GDM1 (cell line): ENCODE measurements around the gene TMEM201.
A peak's percentile ranks its signal among the peaks of the same experiment; 100 is the strongest.
"Not testable (repeated sequence)": the region's sequence is repeated elsewhere in the genome, so short reads cannot be mapped to it uniquely, and the experiment has no call there.

Experiments used
- DNase-seq: peaks from one replicate; lab custom pipeline; 2025; lab: John Stamatoyannopoulos, UW

The TMEM201 gene, protein sequence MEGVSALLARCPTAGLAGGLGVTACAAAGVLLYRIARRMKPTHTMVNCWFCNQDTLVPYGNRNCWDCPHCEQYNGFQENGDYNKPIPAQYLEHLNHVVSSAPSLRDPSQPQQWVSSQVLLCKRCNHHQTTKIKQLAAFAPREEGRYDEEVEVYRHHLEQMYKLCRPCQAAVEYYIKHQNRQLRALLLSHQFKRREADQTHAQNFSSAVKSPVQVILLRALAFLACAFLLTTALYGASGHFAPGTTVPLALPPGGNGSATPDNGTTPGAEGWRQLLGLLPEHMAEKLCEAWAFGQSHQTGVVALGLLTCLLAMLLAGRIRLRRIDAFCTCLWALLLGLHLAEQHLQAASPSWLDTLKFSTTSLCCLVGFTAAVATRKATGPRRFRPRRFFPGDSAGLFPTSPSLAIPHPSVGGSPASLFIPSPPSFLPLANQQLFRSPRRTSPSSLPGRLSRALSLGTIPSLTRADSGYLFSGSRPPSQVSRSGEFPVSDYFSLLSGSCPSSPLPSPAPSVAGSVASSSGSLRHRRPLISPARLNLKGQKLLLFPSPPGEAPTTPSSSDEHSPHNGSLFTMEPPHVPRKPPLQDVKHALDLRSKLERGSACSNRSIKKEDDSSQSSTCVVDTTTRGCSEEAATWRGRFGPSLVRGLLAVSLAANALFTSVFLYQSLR

DNA sequence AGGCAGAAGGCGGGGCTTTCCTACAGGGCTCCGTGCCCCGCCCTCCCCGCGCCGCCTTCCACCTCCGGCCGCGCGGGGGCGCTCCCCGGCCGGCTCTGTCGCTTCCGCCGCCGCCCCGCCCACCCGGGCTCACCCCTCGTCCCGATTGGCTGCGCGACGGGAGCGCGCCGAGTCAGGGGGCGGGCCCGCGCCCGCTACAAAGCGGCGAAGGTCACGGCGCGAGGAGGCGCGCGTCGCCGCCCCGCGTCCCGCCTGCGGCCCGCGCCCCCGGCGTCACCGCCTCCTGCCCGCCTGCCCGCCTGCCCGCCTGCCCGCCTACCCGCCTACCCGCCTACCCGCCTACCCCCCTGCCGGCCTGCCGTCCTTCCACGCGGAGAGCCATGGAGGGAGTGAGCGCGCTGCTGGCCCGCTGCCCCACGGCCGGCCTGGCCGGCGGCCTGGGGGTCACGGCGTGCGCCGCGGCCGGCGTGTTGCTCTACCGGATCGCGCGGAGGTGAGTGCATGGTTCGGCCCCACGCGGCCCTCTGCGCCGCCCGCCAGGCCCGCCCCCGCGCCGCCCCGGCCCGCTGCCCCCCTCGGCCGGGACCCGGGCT lies at the start of gene TMEM201:
Gene TMEM201, plus strand, starts transcription at position 361 of the 593 bp plus-strand sequence. Its CDS starts 20 bp downstream, at position 381.
- DNase-seq, result peak; percentile 92

DNA sequence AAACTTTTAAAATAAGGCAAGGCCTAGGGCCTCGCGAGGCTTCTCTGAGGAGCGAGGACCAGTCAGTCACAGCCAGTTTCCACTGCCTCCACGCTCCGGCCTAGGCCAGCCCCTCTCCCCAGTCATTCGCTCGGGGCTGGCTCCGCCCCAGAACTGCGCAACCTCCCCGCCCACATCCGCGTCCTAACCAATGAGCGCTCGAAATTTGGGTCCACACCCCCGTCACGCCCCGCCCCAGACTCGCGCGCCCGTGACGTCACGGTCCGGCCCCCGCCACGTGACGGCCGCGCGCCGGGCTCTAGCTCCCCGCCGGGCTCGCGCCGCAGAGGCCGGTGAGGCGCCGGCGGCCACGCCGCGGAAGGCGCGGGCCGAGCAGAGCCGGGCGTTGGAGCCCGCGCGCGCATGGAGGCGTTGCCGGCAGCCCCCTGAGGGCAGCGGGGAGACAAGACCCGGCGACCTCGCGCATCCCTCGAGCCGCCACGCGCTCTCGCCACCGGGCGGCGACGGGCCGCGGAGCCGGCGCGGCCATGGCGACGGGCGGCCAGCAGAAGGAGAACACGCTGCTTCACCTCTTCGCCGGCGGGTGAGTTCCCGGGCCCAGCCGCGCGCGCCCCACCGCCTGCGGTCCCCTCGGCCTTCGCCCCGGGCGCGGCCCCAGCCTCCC lies 49.4 kb upstream of the TMEM201 start, which contains the start of gene SLC25A33:
Gene SLC25A33, plus strand, starts transcription at position 301 of the 664 bp plus-strand sequence. Its CDS starts 227 bp downstream, at position 528.
- DNase-seq, result peak; percentile 96

DNA sequence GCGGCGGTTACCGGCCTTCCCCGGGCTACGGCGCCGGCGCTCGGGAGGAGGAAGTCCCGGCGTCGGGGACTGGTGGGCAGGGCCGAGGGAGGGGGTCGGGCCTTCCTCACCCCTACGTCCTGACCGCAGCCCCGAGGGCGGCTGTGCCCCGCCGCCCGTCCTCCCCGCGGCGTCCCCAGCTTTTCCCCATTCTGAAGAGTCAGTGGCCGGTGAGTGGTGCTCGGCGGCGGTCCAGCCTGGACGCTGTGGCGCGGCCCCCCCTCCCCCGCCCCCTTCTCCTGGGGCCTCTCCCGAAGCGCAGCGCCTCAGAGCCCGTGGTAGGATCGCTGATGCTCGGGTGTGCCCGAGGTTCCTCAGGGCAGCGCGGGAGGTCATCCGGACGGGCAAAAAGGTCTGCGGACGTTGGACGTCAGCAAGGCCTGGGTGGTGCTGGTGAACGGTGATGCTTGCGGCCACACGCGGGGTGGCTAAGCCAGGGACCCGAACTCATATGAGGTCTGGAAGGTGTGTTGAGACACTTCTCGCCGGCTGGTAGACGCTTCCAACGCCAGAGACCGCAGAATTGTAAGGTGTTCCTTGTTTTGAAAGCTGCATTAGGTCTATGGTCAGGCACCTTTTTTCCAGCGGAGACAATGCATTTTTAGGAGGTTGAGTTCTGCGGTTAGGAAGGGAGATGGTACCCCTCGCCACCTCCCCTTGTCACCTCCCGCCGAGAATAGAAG lies 48.7 kb upstream of the TMEM201 start:
- DNase-seq, result peak; percentile 48

DNA sequence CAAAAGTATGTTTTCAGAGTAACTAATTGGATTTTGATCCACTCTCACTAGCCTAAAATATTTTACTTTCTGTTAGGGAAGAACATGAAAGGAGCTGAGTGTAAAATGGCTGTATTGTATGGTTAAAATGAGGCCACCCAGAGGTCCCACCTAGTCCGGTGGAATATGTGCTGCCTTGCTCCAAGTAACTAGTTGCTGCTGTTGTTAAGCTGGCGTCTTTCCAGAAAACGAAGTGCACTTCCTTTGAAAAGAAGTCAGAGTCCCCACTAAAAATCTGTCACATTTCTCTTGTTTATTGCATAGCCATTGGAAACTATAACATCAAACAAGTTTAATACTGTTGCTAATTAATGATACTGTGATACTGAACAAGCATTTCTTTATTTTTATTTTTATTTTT lies 46.3 kb upstream of the TMEM201 start:
- no peak for DNase-seq

- DNase-seq, result no peak
Measured at GRCh38 chr1:9544926-9545325, 43.8 kb upstream of the TMEM201 start.

- DNase-seq, result no peak
Measured at GRCh38 chr1:9549955-9550546, 38.7 kb upstream of the TMEM201 start.

- DNase-seq, result no peak
Measured at GRCh38 chr1:9551984-9552383, 36.7 kb upstream of the TMEM201 start.

DNA sequence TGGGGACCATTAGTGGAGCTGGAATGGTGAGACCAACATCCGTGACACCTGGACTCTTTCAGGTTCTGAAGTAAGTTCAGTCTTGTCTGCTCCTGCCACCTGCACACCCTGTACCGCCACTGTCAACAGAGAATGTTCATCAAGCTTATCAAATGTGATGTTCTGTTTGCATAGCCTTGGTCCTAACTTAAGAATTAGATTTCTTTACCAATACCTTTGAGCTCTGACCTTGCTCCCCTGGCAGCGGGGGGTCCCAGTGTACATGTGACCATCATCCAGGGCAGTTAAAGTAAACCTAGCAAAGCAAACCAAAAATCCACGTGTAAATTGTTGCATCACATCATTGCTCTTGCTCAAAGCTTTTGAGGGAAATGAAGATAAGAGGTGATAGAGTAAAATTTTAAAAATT lies 35.0 kb upstream of the TMEM201 start:
- DNase-seq, result no peak

DNA sequence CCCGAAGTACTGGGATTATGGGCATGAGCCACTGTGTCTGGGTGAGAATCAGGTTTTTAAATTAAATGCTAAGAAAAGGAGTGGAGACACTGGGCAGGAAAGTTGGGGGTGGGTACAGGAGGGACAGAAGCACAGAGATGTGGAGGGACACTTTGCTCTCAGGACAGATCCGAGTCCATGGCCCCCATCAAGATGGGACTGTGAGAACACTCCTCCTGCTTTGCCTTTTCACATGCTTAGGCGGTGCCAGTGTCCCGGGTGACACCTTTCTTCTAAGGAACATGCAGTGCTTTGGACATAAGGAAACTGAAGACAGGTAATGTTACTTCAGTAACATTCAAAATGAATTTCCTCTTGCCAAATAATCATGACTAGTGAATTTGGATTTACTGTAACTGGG lies 32.8 kb upstream of the TMEM201 start:
- no peak for DNase-seq

- DNase-seq, result no peak
Measured at GRCh38 chr1:9557624-9558023, 31.1 kb upstream of the TMEM201 start.

DNA sequence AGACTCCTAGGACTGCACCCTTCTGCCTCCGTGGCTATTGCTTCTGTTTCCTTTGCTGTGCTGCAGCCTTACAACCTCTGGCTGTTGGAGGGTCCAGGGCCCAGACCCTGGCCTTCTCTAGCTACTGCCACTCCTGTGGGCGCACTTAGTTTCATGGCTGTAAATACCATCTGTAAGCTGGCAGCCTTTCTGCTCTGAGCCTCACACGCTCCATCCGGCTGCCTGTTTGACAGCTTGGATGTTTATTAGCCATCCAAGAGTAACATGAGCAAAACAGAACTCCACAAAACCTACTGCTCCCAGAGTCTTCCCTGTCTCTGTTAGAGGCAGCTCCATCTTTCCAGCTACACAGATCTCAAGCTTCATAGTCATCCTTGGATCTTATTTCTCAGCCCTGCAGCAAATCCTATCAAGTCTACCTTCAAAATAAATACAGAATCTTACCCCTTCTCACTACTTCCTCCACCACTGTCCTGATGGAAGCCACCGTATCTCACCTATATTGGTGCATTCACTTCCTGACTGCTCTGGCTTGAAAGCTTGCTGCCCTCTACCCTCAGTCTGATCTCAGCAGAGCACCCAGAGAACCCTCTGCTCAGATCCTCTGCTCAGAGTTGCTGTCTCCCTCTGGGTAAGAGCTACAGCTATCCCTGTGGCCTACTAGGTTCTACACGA lies 30.3 kb upstream of the TMEM201 start:
- no peak for DNase-seq

DNA sequence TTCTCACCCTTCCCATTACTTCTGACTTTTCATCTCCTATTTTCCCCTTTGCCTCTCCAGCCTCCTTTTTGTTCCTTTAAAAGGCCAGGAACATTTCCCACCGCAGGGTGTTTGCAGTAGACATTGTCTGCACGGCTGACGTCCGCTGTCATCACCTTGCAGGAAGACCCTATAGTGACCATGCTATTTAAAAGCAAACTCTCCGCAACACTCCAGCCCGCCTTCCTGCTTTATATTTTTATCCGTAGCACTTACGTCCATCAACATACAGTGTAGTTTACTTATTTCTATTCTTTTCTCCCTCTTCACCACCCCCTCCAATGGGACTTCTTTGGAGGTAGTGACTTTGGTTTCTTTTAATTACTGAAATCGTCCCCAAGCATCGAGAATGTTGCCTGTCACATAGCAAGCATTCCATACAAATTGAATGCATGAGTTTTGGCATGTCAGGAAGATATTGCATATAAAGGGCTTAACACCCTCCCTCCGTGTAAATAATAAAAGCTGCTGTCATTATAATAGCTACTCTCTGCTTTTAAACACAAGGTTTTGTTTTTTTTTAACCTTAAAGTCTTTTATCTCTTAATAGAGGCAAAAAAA lies 29.7 kb upstream of the TMEM201 start:
- no peak for DNase-seq

DNA sequence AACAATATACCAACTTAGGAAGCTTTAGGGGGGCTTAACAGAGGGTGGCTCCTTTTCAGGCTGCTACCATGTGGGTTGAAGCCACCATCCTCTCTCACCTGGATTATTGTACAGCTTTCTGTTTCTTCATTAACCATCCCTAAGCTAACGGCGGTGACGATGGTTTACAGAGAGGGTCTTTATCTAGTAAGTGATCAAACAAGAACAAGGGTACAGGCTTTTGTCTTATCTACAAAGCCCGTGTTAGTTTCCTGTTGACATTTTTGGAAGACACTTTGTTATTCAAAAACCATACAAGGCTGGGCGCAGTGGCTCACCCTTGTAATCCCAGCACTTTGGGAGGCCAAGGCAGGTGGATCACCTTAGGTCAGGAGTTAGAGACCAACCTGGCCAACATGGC lies 29.0 kb upstream of the TMEM201 start:
- DNase-seq, result no peak

DNA sequence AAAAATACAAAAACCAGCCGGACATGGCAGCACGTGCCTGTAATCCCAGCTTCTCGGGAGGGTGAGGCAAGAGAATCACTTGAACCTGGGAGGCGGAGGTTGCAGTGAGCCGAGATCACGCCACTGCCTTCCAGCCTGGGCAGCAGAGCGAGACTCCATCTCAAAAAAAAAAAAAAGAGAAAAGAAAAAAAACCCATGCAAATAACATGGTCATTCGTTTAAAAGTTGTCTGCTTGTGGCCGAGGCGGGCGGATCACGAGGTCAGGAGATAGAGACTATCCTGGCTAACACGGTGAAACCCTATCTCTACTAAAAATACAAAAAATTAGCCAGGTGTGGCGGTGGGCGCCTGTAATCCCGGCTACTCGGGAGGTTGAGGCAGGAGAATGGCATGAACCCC lies 28.6 kb upstream of the TMEM201 start:
- not testable (repeated sequence) for DNase-seq

DNA sequence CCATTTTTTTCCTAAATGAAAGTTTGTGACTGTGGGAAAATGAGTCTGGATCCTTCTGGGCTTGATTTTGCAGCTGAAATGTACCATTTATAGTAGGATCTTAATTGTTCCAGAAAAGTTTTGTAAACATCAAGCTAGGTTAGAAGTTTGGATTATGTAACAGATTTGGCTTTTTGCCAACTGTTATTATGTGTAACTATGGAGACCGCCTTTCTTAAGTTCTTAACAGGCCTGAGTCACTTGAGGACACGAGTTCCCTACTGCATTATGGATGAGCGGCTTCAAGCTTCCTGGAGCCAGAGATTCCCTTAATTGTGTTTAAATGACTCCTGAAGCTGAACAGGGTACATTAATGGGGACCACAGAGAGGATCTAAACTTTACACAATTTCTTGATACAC lies 27.3 kb upstream of the TMEM201 start:
- DNase-seq, result no peak

DNA sequence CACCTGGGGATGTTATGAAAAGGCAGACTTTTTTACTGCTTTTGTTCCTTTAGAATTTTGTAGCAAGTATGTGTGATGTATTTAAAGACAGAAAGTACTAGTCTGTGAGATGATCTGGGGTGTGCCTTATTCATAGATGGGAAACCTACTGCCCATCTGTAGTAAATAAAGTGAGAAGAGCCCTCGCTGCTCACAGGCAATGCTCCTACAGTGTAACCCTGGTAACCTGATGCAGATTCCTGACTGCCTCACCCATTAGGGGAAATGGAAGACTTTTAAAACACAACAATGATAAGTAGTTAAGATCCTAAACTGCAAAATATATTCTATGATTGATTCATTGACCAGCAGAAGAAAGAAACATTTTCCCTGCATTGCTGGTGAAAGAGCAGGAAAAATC lies 19.4 kb upstream of the TMEM201 start:
- no peak for DNase-seq

DNA sequence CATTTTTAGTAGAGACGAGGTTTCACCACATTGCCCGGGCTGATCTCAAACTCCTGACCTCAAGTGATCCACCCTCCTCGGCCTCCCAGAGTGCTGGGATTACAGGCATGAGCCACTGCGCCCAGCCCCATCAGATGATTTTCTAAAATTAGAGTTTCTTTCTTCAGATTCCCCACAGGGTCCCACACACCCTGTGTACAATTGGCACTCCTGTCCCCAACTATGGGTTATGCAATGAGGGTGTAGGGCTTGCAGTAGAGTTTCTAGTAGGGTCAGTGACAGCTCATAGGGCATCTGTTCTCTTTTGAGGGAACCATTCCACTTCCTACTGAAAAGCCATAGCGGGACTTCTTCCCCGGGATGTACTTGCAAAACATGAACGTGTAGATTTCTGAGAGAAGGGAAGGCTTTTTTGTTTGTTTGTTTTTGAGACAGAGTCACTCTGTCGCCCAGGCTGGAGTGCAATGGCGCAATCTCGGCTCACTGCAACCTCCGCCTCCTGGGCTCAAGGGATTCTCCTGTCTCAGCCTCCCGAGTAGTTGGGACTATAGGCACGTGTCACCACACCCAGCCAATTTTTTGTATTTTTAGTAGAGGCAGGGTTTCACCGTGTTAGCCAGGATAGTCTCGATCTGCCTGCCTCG lies 17.7 kb upstream of the TMEM201 start:
- DNase-seq, result not testable (repeated sequence)

- no peak for DNase-seq
Measured at GRCh38 chr1:9573723-9574122, 15.0 kb upstream of the TMEM201 start.

GRCh38 chr1:9575486-9575885 lies 13.2 kb upstream of the TMEM201 start:
- DNase-seq, result no peak

DNA sequence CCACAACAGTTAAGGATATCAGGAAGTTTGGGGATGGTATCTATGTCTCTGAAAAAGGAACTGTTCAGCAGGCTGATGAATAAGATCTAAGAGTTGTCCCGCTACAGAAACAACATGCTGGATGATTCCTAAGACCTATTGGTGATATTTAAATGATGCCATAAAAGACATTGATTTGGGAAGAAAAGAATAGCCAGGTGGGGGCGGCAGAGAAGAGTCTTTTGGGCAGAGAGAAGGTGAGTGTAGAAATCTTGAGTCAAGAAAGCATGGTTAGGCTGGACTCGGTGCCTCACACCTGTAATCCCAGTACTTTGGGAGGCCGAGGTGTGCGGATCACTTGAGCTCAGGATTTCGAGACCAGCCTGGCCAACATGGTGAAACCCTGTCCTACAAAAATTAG lies 11.8 kb upstream of the TMEM201 start:
- DNase-seq, result no peak
